ENCODE data around the gene ABHD18. TPM values are rescaled to one million over a fixed set of nuclear protein-coding genes. Genes with fewer than 3 reads are reported as not detected.
A peak's percentile ranks its signal among the peaks of the same experiment; 100 is the strongest.
"Not testable (repeated sequence)": the region's sequence is repeated elsewhere in the genome, so short reads cannot be mapped to it uniquely, and the experiment has no call there.

Gene ABHD18
- total RNA-seq, 3 donors from 2014 or later: 15.2 to 24.2 (median 16.6) TPM

- H3K4me3 ChIP-seq: no peak overlapping the region
- intact Hi-C loops (cut with DNase I, micrococcal nuclease): no loop called here
- H3K4me1 ChIP-seq (ENCODE audit: low read depth): no peaks in the 10 kb centered on the region
- no peak for TF ChIP-seq CTCF (IDR thresholded peaks at IDR 0.05)
- no peaks in the 10 kb centered on the region for H3K9me3 ChIP-seq
- DNase-seq (no peak), ATAC-seq (no peak)
- H3K36me3 ChIP-seq (ENCODE audit: low read depth): no peaks in the 10 kb centered on the region
Observed at GRCh38 chr4:127930175-127930574, 35.0 kb upstream of the ABHD18 start.

GRCh38 chr4:127931836-127932235, 33.4 kb upstream of the ABHD18 start:
- intact Hi-C loops (cut with DNase I, micrococcal nuclease); H3K4me1 ChIP-seq (ENCODE audit: low read depth); DNase-seq; H3K36me3 ChIP-seq (ENCODE audit: low read depth); ATAC-seq; H3K9me3 ChIP-seq; H3K4me3 ChIP-seq: not testable (repeated sequence)

GRCh38 chr4:127936974-127937373, 28.2 kb upstream of the ABHD18 start:
- no peak for ATAC-seq
- intact Hi-C loops (cut with DNase I, micrococcal nuclease): no loop called here
- Histone ChIP-seq H3K36me3 (ENCODE audit: low read depth) (no peaks in the 10 kb centered on the region), H3K4me3 (no peak overlapping the region), H3K4me1 (ENCODE audit: low read depth) (no peaks in the 10 kb centered on the region), H3K9me3 (no peaks in the 10 kb centered on the region)
- TF ChIP-seq CTCF (IDR thresholded peaks at IDR 0.05): no peak
- DNase-seq: no peak

GRCh38 chr4:127957105-127957504, 8.1 kb upstream of the ABHD18 start:
- ATAC-seq: no peak
- Histone ChIP-seq H3K4me3 (no peak overlapping the region), H3K36me3 (ENCODE audit: low read depth) (no peaks in the 10 kb centered on the region), H3K9me3 (no peaks in the 10 kb centered on the region), H3K4me1 (ENCODE audit: low read depth) (no peaks in the 10 kb centered on the region)
- DNase-seq: no peak
- intact Hi-C loops (cut with DNase I, micrococcal nuclease): no loop called here
- TF ChIP-seq CTCF (IDR thresholded peaks at IDR 0.05): no peak

GRCh38 chr4:127959794-127960193, 5.4 kb upstream of the ABHD18 start:
- Histone ChIP-seq H3K36me3 (ENCODE audit: low read depth) (no peaks in the 10 kb centered on the region), H3K4me3 (no peak overlapping the region), H3K9me3 (no peaks in the 10 kb centered on the region), H3K4me1 (ENCODE audit: low read depth) (no peaks in the 10 kb centered on the region)
- ATAC-seq: no peak
- DNase-seq: no peak
- no peak for TF ChIP-seq CTCF (IDR thresholded peaks at IDR 0.05)
- intact Hi-C loops (cut with DNase I, micrococcal nuclease): no loop called here

- H3K4me1 ChIP-seq (ENCODE audit: low read depth); H3K36me3 ChIP-seq (ENCODE audit: low read depth); H3K9me3 ChIP-seq; intact Hi-C loops (cut with DNase I, micrococcal nuclease); ATAC-seq: not testable (repeated sequence)
- peak; percentile 20 to 61 (median 42) for DNase-seq
- peak overlapping the region; percentile 90 for H3K4me3 ChIP-seq
Observed at GRCh38 chr4:127963633-127964398, 1.4 kb upstream of the ABHD18 start.

GRCh38 chr4:127964426-127965061, 662 bp upstream of the ABHD18 start:
- H3K36me3 ChIP-seq (ENCODE audit: low read depth); H3K4me1 ChIP-seq (ENCODE audit: low read depth); intact Hi-C loops (cut with DNase I, micrococcal nuclease); H3K9me3 ChIP-seq: not testable (repeated sequence)
- ATAC-seq: peak; percentile 20
- peak overlapping the region; percentile 90 for H3K4me3 ChIP-seq
- peak in 1 of 3 donors; percentile 68 for DNase-seq
